GM23338 (cell line): ENCODE measurements around the gene UGCG.

Experiments used
- CREB1 ChIP-seq: fragments of 250-450 bp; sonication (Bioruptor Pico); IDR thresholded peaks from 2 replicates; pipeline ENCODE4 v1.5.0; 2020; ENCODE audit warnings: low read depth, mild to moderate bottlenecking, moderate library complexity
- EZH2 ChIP-seq: fragments of 200-600 bp; sonication (generic); IDR thresholded peaks from one replicate; pipeline ENCODE4 v1.8.0; 2017; ENCODE audit warnings: antibody characterized with exemption, mild to moderate bottlenecking, low read depth; ENCODE audit not compliant: unreplicated experiment
- EZH2phosphoT487 ChIP-seq: fragments of 200-600 bp; sonication (generic); IDR thresholded peaks from one replicate; pipeline ENCODE4 v1.8.1; 2018; ENCODE audit warnings: antibody characterized with exemption; ENCODE audit not compliant: unreplicated experiment
- JUNB ChIP-seq: IDR thresholded peaks from one replicate; pipeline ENCODE4 v1.6.1; 2016; ENCODE audit warnings: antibody characterized with exemption; ENCODE audit not compliant: unreplicated experiment
- NANOG ChIP-seq: IDR thresholded peaks from 2 replicates; pipeline ENCODE4 v1.6.1; 2016; ENCODE audit warnings: antibody characterized with exemption, borderline replicate concordance
- POLR2AphosphoS5 ChIP-seq: IDR thresholded peaks from 2 replicates; pipeline ENCODE4 v1.6.1; 2016; ENCODE audit warnings: antibody characterized with exemption, low read depth
- REST ChIP-seq: IDR thresholded peaks from one replicate; pipeline ENCODE4 v1.6.1; 2018; ENCODE audit warnings: antibody characterized with exemption; ENCODE audit not compliant: unreplicated experiment
- STAT1 ChIP-seq: IDR thresholded peaks from one replicate; pipeline ENCODE4 v1.6.1; 2016; ENCODE audit warnings: antibody characterized with exemption; ENCODE audit not compliant: unreplicated experiment
- ZNF331 ChIP-seq: fragments of 250-450 bp; sonication (Bioruptor Pico); IDR thresholded peaks from 2 replicates; pipeline ENCODE4 v1.5.0; 2020; ENCODE audit warnings: low read depth, mild to moderate bottlenecking, moderate library complexity
- TF ChIP-seq, protein P1 (sequence below), 2 experiments: fragments of 200-600 bp in 1 of 2; sonication (generic) in 1 of 2; conservative IDR thresholded peaks; 2 replicates each; pipeline versions ENCODE4 v1.5.1 to v1.6.1; 2016 to 2017; ENCODE audit warnings: antibody characterized with exemption in 2 of 2, low read depth in 2 of 2, mild to moderate bottlenecking in 2 of 2, moderate library complexity in 1 of 2

DNA sequence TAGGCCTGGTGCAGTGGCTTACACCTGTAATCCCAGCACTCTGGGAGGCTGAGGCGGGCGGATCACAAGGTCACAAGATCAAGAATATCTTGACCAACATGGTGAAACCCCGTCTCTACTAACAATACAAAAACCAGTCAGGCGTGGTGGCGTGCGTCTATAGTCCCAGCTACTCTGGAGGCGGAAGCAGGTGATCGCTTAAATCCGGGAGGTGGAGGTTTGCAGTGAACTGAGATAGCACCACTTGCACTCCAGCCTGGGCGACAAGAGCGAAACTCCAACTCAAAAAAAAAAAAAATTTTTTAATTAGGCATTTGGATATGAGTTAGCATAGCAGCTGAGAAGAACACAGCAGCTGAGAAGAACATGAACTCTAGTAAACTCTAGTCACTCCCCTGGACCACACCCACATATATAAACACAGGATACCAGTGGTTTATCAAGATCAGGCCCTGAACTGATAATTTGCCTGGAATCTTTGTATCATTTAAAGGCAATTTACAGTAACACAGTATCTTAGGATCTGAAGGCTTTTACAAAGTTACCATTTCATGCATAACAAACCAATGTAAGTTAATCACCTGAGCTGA lies 4.6 kb upstream of the UGCG start:
- no peak for TF ChIP-seq REST
- no peak for TF ChIP-seq CREB1
- TF ChIP-seq EZH2 = no peak
- TF ChIP-seq, protein P1, sequence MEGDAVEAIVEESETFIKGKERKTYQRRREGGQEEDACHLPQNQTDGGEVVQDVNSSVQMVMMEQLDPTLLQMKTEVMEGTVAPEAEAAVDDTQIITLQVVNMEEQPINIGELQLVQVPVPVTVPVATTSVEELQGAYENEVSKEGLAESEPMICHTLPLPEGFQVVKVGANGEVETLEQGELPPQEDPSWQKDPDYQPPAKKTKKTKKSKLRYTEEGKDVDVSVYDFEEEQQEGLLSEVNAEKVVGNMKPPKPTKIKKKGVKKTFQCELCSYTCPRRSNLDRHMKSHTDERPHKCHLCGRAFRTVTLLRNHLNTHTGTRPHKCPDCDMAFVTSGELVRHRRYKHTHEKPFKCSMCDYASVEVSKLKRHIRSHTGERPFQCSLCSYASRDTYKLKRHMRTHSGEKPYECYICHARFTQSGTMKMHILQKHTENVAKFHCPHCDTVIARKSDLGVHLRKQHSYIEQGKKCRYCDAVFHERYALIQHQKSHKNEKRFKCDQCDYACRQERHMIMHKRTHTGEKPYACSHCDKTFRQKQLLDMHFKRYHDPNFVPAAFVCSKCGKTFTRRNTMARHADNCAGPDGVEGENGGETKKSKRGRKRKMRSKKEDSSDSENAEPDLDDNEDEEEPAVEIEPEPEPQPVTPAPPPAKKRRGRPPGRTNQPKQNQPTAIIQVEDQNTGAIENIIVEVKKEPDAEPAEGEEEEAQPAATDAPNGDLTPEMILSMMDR (conservative IDR thresholded peaks at IDR 0.05; ENCODE audit: low read depth in 2 of 2) = no peak
- no peak for TF ChIP-seq STAT1
- TF ChIP-seq EZH2phosphoT487 = no peak
- no peak for TF ChIP-seq POLR2AphosphoS5
- no peak for TF ChIP-seq JUNB
- no peak for TF ChIP-seq NANOG
- no peak for TF ChIP-seq ZNF331
